ENCODE data around the gene AVL9. TPM values are rescaled to one million over a fixed set of nuclear protein-coding genes. Genes with fewer than 3 reads are reported as not detected.

AVL9 gene
- total and polyA plus RNA-seq, 2 of the 4 experiments (the other 2 are of a cell fraction), result 13.1 to 21.7 TPM

GRCh38 chr7:32522746-32523530 lies 27.6 kb downstream of the AVL9 start:
- H3K18ac ChIP-seq (ENCODE audit: low read depth, low read length), result no peak overlapping the region
- no peak overlapping the region for H4K5ac ChIP-seq (ENCODE audit: low read depth, low read length)
- dilution Hi-C loops (cut with HindIII; ENCODE audit: low sequenced_read_pairs, unreplicated experiment) (no loop called here), intact Hi-C loops (cut with micrococcal nuclease) (no loop called here), in situ Hi-C loops (cut with MboI; ENCODE audit: low sequenced_read_pairs) (no loop called here)
- H3K23ac ChIP-seq (ENCODE audit: low read depth, low read length), result no peak overlapping the region
- H3K9me3 ChIP-seq (ENCODE audit: control insufficient read depth, insufficient read depth, low read length), result peaks cover 9% of the 10 kb centered on the region
- no peak overlapping the region for H4K8ac ChIP-seq (ENCODE audit: low read depth in 2 of 2, low read length in 2 of 2)
- H4K91ac ChIP-seq (ENCODE audit: insufficient read depth, low read depth, low read length), result no peak overlapping the region
- H2BK120ac ChIP-seq (ENCODE audit: low read depth, low read length), result no peak overlapping the region
- no peak overlapping the region for H2AFZ ChIP-seq (replicated peaks; ENCODE audit: low read length, poor library complexity)
- H3K56ac ChIP-seq (ENCODE audit: extremely low read depth, insufficient read depth, low read length), result no peak overlapping the region
- H3K14ac ChIP-seq (replicated peaks; ENCODE audit: low read depth, low read length), result no peak overlapping the region
- no peaks in the 10 kb centered on the region for H3K9me1 ChIP-seq (ENCODE audit: insufficient read depth, low read length)
- no peaks in the 10 kb centered on the region for H3K27me3 ChIP-seq (ENCODE audit: control insufficient read depth, insufficient read depth, low read length)
- H3K4me2 ChIP-seq (ENCODE audit: low read depth, low read length), result no peak overlapping the region
- no peak overlapping the region for H3K27ac ChIP-seq (ENCODE audit: insufficient read depth, low read length)
- no peak for TF ChIP-seq MAFK (IDR thresholded peaks at IDR 0.05; ENCODE audit: low read depth, low read length)
- no peak for TF ChIP-seq MAZ (IDR thresholded peaks at IDR 0.05; ENCODE audit: borderline replicate concordance, low read depth, low read length)
- TF ChIP-seq CEBPB (IDR thresholded peaks at IDR 0.05; ENCODE audit: low read depth, low read length), result no peak
- TF ChIP-seq CHD1 (IDR thresholded peaks at IDR 0.05; ENCODE audit: low read depth, low read length), result no peak
- TF ChIP-seq FOS (IDR thresholded peaks at IDR 0.05; ENCODE audit: low read depth, low read length), result no peak
- no peak for TF ChIP-seq MXI1 (IDR thresholded peaks at IDR 0.05; ENCODE audit: borderline replicate concordance, low read depth, low read length)
- TF ChIP-seq USF2 (IDR thresholded peaks at IDR 0.05; ENCODE audit: low read depth, low read length), result no peak
- no peak for TF ChIP-seq BHLHE40 (IDR thresholded peaks at IDR 0.05; ENCODE audit: low read depth, low read length)
- no peak for TF ChIP-seq RCOR1 (IDR thresholded peaks at IDR 0.05; ENCODE audit: insufficient replicate concordance, low read length)
- TF ChIP-seq POLR2A (IDR thresholded peaks at IDR 0.05; ENCODE audit: low read depth, low read length), result no peak
- no peak for DNase-seq
- peaks cover 37 to 53% of the 10 kb centered on the region in 2 experiments for H3K79me1 ChIP-seq (ENCODE audit: low read depth in 1 of 2, low read length in 2 of 2)
- no peak overlapping the region for H2BK20ac ChIP-seq (ENCODE audit: low read depth, low read length)
- no peak for ATAC-seq (ENCODE audit: low read depth)
- H2AK5ac ChIP-seq (ENCODE audit: low read depth, low read length), result no peak overlapping the region
- peaks cover 5% of the 10 kb centered on the region; the same call in 1 of the 2 replicates for H3K36me3 ChIP-seq (ENCODE audit: control insufficient read depth, insufficient read depth, low read length)
- H3K4ac ChIP-seq (ENCODE audit: low read depth, low read length), result no peak overlapping the region
- H2BK15ac ChIP-seq (ENCODE audit: low read depth, low read length), result no peak overlapping the region
- H2AK9ac ChIP-seq (replicated peaks; ENCODE audit: low read depth, low read length, poor library complexity), result no peak overlapping the region
- H2BK5ac ChIP-seq (ENCODE audit: low read depth, low read length, poor library complexity, severe bottlenecking), result no peak overlapping the region
- ChIA-PET CTCF (no interaction called here), POLR2A (ENCODE audit: unreplicated experiment) (no interaction called here)
- peaks cover 11% of the 10 kb centered on the region; the same call in 1 of the 2 replicates for H4K20me1 ChIP-seq (ENCODE audit: insufficient read depth, low read length)
- WGBS, 2 experiments (ENCODE audit: extremely low coverage in 2 of 2, insufficient read length in 1 of 2), result 100% methylated on average over 2 of the region's 6 CpGs; no CpG with 5 or more reads in 1 of the 2 experiments
- BruUV-seq (replicated peaks), result no TSS peak
- no peak overlapping the region for H3K9ac ChIP-seq (ENCODE audit: low read depth, low read length)
- no peak overlapping the region for H3K4me3 ChIP-seq (ENCODE audit: insufficient read depth, low read depth, low read length)
- no peaks in the 10 kb centered on the region for H3K4me1 ChIP-seq (ENCODE audit: control insufficient read depth, insufficient read depth, low read length)

Measured in IMR-90 (cell line).